GM18870 (cell line): Measurements from ENCODE around the gene ENPP3.

Experiments
- ATAC-seq: cut with Tn5 transposase; IDR thresholded peaks from one replicate; pipeline ENCODE4 v1.9.1; 2021; ENCODE audit warnings: moderate library complexity; ENCODE audit not compliant: unreplicated experiment

Gene ENPP3

GRCh38 chr6:131792091-131792496, 155.0 kb downstream of the ENPP3 start:
- no peak for ATAC-seq

- ATAC-seq, result no peak
These were observed 158.3 kb downstream of the ENPP3 start for GRCh38 chr6:131795366-131795765.
